Vagina (tissue), 2 donors: ENCODE measurements around the gene PSRC1.

Experiments used
- CTCF ChIP-seq, 3 experiments: fragments of 450-650 bp in 2 of 3; fragments of 200-600 bp in 1 of 3; sonication (generic) in 1 of 3; IDR thresholded peaks; one replicate each; pipeline ENCODE4 v1.5.1; 2017 to 2019; ENCODE audit warnings: antibody characterized with exemption in 3 of 3, mild to moderate bottlenecking in 2 of 3, moderate library complexity in 2 of 3
- POLR2A ChIP-seq, 2 donors: fragments of 450-650 bp; IDR thresholded peaks; one replicate each; pipeline ENCODE4 v1.6.1; 2017; ENCODE audit warnings: antibody characterized with exemption in 2 of 2, mild to moderate bottlenecking in 2 of 2, moderate library complexity in 2 of 2
- POLR2AphosphoS5 ChIP-seq, 2 donors: sonication (generic); formaldehyde crosslinking; IDR thresholded peaks; one replicate each; pipeline ENCODE4 v1.9.0; 2017; ENCODE audit warnings: antibody characterized with exemption in 2 of 2, mild to moderate bottlenecking in 2 of 2, low read depth in 1 of 2; ENCODE audit not compliant: insufficient read depth in 1 of 2

- TF ChIP-seq POLR2A (IDR thresholded peaks at IDR 0.05) (no peak), CTCF (IDR thresholded peaks at IDR 0.05) (no peak), POLR2AphosphoS5 (IDR thresholded peaks at IDR 0.05; ENCODE audit: insufficient read depth in 1 of 2, low read depth in 1 of 2) (no peak)
Measured at GRCh38 chr1:109292364-109292763, 9.4 kb upstream of the PSRC1 start.
